ENCODE results near the gene BUB1. TPM values are rescaled to one million over a fixed set of nuclear protein-coding genes. Genes with fewer than 3 reads are reported as not detected.
"Not testable (repeated sequence)": the region's sequence is repeated elsewhere in the genome, so short reads cannot be mapped to it uniquely, and the experiment has no call there.

Gene BUB1
- total and polyA plus RNA-seq, 2 of the 8 experiments (the other 6 are each of a cell fraction or from before 2014, with no cell fraction given) = 48.4 to 113 TPM

GRCh38 chr2:110687775-110688484 lies 10.1 kb upstream of the BUB1 start:
- Histone ChIP-seq H2BK5ac (ENCODE audit: low read depth, low read length) (peak overlapping the region; percentile 86; the same call in 1 of the 2 replicates), H3K27me3 (replicated peaks in 1 of 4; ENCODE audit: control insufficient read depth in 3 of 4, extremely low read depth in 1 of 4, insufficient read depth in 3 of 4, low read length in 3 of 4) (peaks cover 0 to 11% (median 5%) of the 10 kb centered on the region in 4 experiments; a peak in 5 of 7 replicates), H3K9ac (replicated peaks in 1 of 4; ENCODE audit: extremely low read depth in 1 of 4, low read depth in 3 of 4, low read length in 3 of 4) (peak overlapping the region in 2 of 4 experiments; percentile 55 to 58; a peak in 4 of 7 replicates), H3K4me3 (ENCODE audit: extremely low read depth in 1 of 4, insufficient read depth in 2 of 4, low read depth in 3 of 4, low read length in 4 of 4) (peak overlapping the region in 3 of 4 experiments; percentile 28 to 55 (median 32); a peak in 7 of 8 replicates), H3K4me2 (ENCODE audit: insufficient read depth in 1 of 2, low read depth in 2 of 2, low read length in 2 of 2) (peak overlapping the region; percentile 50 to 66), H3K27ac (ENCODE audit: low read depth, low read length) (peak overlapping the region; percentile 87), H2BK12ac (ENCODE audit: low read depth, low read length) (peak overlapping the region; percentile 99; the same call in 1 of the 2 replicates), H3K4me1 (replicated peaks in 1 of 4; ENCODE audit: control insufficient read depth in 3 of 4, insufficient read depth in 4 of 4, low read length in 3 of 4) (peaks cover 6 to 17% (median 12%) of the 10 kb centered on the region in 4 experiments; a peak in 5 of 7 replicates)
- not testable (repeated sequence) for H3K4ac ChIP-seq (replicated peaks; ENCODE audit: insufficient read length, low read depth, low read length); H3K23me2 ChIP-seq (ENCODE audit: low read depth, low read length); H2AK5ac ChIP-seq (ENCODE audit: low read depth, low read length); H4K20me1 ChIP-seq (replicated peaks in 1 of 2; ENCODE audit: control insufficient read depth in 1 of 2, insufficient read depth in 2 of 2, low read length in 2 of 2); H4K5ac ChIP-seq (ENCODE audit: insufficient read length, low read depth, low read length); H3K79me2 ChIP-seq (ENCODE audit: control insufficient read depth in 1 of 2, insufficient read depth in 2 of 2, low read length in 2 of 2); H2BK120ac ChIP-seq (replicated peaks; ENCODE audit: low read depth, low read length); H3K18ac ChIP-seq (ENCODE audit: extremely low read depth, low read length); H3K23ac ChIP-seq (ENCODE audit: insufficient read length); H3K79me1 ChIP-seq (ENCODE audit: low read depth, low read length); H3K14ac ChIP-seq (ENCODE audit: insufficient read length); H2BK15ac ChIP-seq (ENCODE audit: low read length); H2BK20ac ChIP-seq (ENCODE audit: low read length); H3K36me3 ChIP-seq (ENCODE audit: control insufficient read depth in 2 of 4, insufficient read depth in 4 of 4, low read length in 3 of 4); H3K9me3 ChIP-seq (ENCODE audit: insufficient read depth in 2 of 2, low read depth in 1 of 2, low read length in 1 of 2); H4K8ac ChIP-seq (ENCODE audit: extremely low read depth, insufficient read depth, low read length); H3K56ac ChIP-seq (replicated peaks; ENCODE audit: insufficient read length, low read depth, low read length); H2AFZ ChIP-seq (ENCODE audit: low read length); H4K91ac ChIP-seq (replicated peaks; ENCODE audit: insufficient read length, low read length)
- WGBS, 2 experiments (ENCODE audit: extremely low coverage in 1 of 2, insufficient coverage in 1 of 2, insufficient read length in 1 of 2, insufficient replicate concordance in 2 of 2, low coverage in 1 of 2, low lambda C conversion rate in 2 of 2, missing lambda C conversion rate in 1 of 2) = 1% methylated on average over 9 of the region's 9 CpGs; no CpG with 5 or more reads in 1 of the 2 experiments
- FAIRE-seq (peak; percentile 92), DNase-seq (ENCODE audit: low read depth in 1 of 2, low spot score in 2 of 2) (peak in 1 of 2 experiments; percentile 70)
- ChIA-PET POLR2A (ENCODE audit: partially characterized antibody) (interaction anchor here (0.8 to 5.0 kb wide), 13 partner anchors 9 to 149 kb away, joined by 3 to 49 read pairs (median 4); partner anchors contain the start of genes ACOXL and BUB1), CTCF (ENCODE audit: partially characterized antibody) (interaction anchor here (0.7 to 1.5 kb wide), 3 partner anchors 9 to 68 kb away, joined by 3 to 7 read pairs (median 3); no protein-coding TSS in a partner anchor)
- 0 out of 2 replicates have a peak, but pooled peaks have one; percentile 7 for TF ChIP-seq RBBP5 (IDR thresholded peaks at IDR 0.05; ENCODE audit: borderline replicate concordance, low read depth, low read length)
- peak; percentile 54 for TF ChIP-seq MAX (IDR thresholded peaks at IDR 0.05)
- TF ChIP-seq EP300 (IDR thresholded peaks at IDR 0.05; ENCODE audit: borderline replicate concordance in 1 of 2, low read depth in 2 of 2, low read length in 2 of 2) = peak in 1 of 2 experiments; percentile 46; a peak in 1 of 3 replicates
- peak; percentile 90 for TF ChIP-seq TCF12 (IDR thresholded peaks at IDR 0.05; ENCODE audit: low read depth, low read length)
- TF ChIP-seq CEBPB (IDR thresholded peaks at IDR 0.05; ENCODE audit: low read depth, low read length) = 0 out of 2 replicates have a peak, but pooled peaks have one; percentile 55
- 0 out of 2 replicates have a peak, but pooled peaks have one; percentile 41 for TF ChIP-seq POU5F1 (IDR thresholded peaks at IDR 0.05; ENCODE audit: low read depth, low read length)
